Hepatocyte (in vitro differentiated cells): ENCODE results near the gene FRAS1. TPM values are rescaled to one million over a fixed set of nuclear protein-coding genes. Genes with fewer than 3 reads are reported as not detected.

Experiments used
- DNase-seq: peaks from one replicate; pipeline ENCODE4 v3.0.0-alpha.2; 2016; ENCODE audit warnings: low spot score
- H2AFZ ChIP-seq: fragments of 200-600 bp; sonication (generic); 2 replicates; pipeline ENCODE4 v1.6.0; 2016; ENCODE audit warnings: antibody characterized with exemption, mild to moderate bottlenecking
- H3K27ac ChIP-seq: fragments of 200-600 bp; sonication (generic); 2 replicates; pipeline ENCODE4 v1.5.1; 2016; ENCODE audit warnings: mild to moderate bottlenecking
- H3K27me3 ChIP-seq: fragments of 200-600 bp; sonication (generic); 2 replicates; pipeline ENCODE4 v1.6.1; 2016
- H3K36me3 ChIP-seq: fragments of 200-600 bp; sonication (generic); replicated peaks from 2 replicates; pipeline ENCODE4 v1.5.1; 2016; ENCODE audit warnings: low read depth; ENCODE audit not compliant: insufficient read depth
- H3K4me1 ChIP-seq: fragments of 200-600 bp; sonication (generic); 2 replicates; pipeline ENCODE4 v1.5.1; 2016; ENCODE audit warnings: mild to moderate bottlenecking, moderate library complexity; ENCODE audit not compliant: insufficient read depth
- H3K4me2 ChIP-seq: fragments of 200-600 bp; sonication (generic); 2 replicates; pipeline ENCODE4 v1.6.0; 2016
- H3K4me3 ChIP-seq: fragments of 200-600 bp; sonication (generic); 2 replicates; pipeline ENCODE4 v1.5.1; 2016; ENCODE audit warnings: mild to moderate bottlenecking
- H3K79me2 ChIP-seq: fragments of 200-600 bp; sonication (generic); 2 replicates; pipeline ENCODE4 v1.6.0; 2017; ENCODE audit warnings: mild to moderate bottlenecking
- H3K9me2 ChIP-seq: fragments of 200-600 bp; sonication (generic); replicated peaks from 2 replicates; pipeline ENCODE4 v1.6.0; 2017; ENCODE audit warnings: mild to moderate bottlenecking; ENCODE audit not compliant: insufficient read depth
- H3K9me3 ChIP-seq: fragments of 200-600 bp; sonication (generic); 2 replicates; pipeline ENCODE4 v1.5.1; 2016; ENCODE audit warnings: low read depth, mild to moderate bottlenecking
- H4K20me1 ChIP-seq: fragments of 200-600 bp; sonication (generic); 2 replicates; pipeline ENCODE4 v1.6.0; 2016; ENCODE audit warnings: mild to moderate bottlenecking; ENCODE audit not compliant: insufficient read depth, poor library complexity, severe bottlenecking
- CTCF ChIP-seq: fragments of 200-600 bp; sonication (generic); IDR thresholded peaks from 2 replicates; pipeline ENCODE4 v1.5.1; 2016; ENCODE audit warnings: antibody characterized with exemption, mild to moderate bottlenecking; ENCODE audit not compliant: poor library complexity
- EZH2 ChIP-seq: fragments of 200-600 bp; sonication (generic); IDR thresholded peaks from 2 replicates; pipeline ENCODE4 v1.6.1; 2016; ENCODE audit warnings: antibody characterized with exemption, mild to moderate bottlenecking, borderline replicate concordance
- EZH2phosphoT487 ChIP-seq: fragments of 200-600 bp; sonication (generic); IDR thresholded peaks from one replicate; pipeline ENCODE4 v1.6.1; 2018; ENCODE audit warnings: antibody characterized with exemption, mild to moderate bottlenecking, low read depth, moderate library complexity; ENCODE audit not compliant: unreplicated experiment, severe bottlenecking
- WGBS: methylation state at CpG from one replicate; pipeline ENCODE4 v1.1.6; 2016; ENCODE audit warnings: low lambda C conversion rate; ENCODE audit errors: missing lambda C conversion rate; 5-methylcytosine and 5-hydroxymethylcytosine counted together
- polyA plus RNA-seq: library from polyadenylated mRNA; unstranded; fragments of >200 nt; fragmentation: Nextera tagmentation; extraction: Ambion mirVana; gene quantifications from 2 replicates; pipeline ENCODE4 v1.2.1, GENCODE V29; 2016
- total RNA-seq: library from RNA; depleted of rRNA; stranded (reverse); fragments of >200 nt; gene quantifications from 2 replicates; pipeline ENCODE4 v1.2.3, GENCODE V29; 2014

FRAS1 gene
- total and polyA plus RNA-seq, 2 experiments from 2014 or later: 9.3 to 38.5 TPM

GRCh38 chr4:78441756-78442155 is 384.6 kb downstream of the FRAS1 start:
- WGBS: 88% methylated on average over 2 of the region's 2 CpGs
- DNase-seq: no peak
- H3K27ac ChIP-seq: no peak overlapping the region

GRCh38 chr4:78446619-78447018 is 389.5 kb downstream of the FRAS1 start:
- Histone ChIP-seq H4K20me1 (no peaks in the 10 kb centered on the region), H3K4me3 (no peak overlapping the region), H3K4me1 (no peaks in the 10 kb centered on the region), H3K36me3 (no peaks in the 10 kb centered on the region), H3K27me3 (no peaks in the 10 kb centered on the region), H2AFZ (no peak overlapping the region), H3K4me2 (no peak overlapping the region), H3K9me3 (no peaks in the 10 kb centered on the region), H3K27ac (no peak overlapping the region), H3K79me2 (no peaks in the 10 kb centered on the region), H3K9me2 (no peaks in the 10 kb centered on the region)
- DNase-seq: no peak
- no peak for TF ChIP-seq EZH2phosphoT487
- TF ChIP-seq EZH2: no peak
- no peak for TF ChIP-seq CTCF
- WGBS: 90% methylated on average over 5 of the region's 5 CpGs

More at GRCh38 chr4:78441756-78442155, 384.6 kb downstream of the FRAS1 start:
- no peak for TF ChIP-seq EZH2
- TF ChIP-seq EZH2phosphoT487: no peak
- no peak for TF ChIP-seq CTCF
- H3K4me2 ChIP-seq: no peak overlapping the region
- no peaks in the 10 kb centered on the region for H3K4me1 ChIP-seq
- no peaks in the 10 kb centered on the region for H3K27me3 ChIP-seq
- no peak overlapping the region for H3K4me3 ChIP-seq
- no peaks in the 10 kb centered on the region for H3K9me2 ChIP-seq
- H3K9me3 ChIP-seq: no peaks in the 10 kb centered on the region
- H2AFZ ChIP-seq: no peak overlapping the region
- no peaks in the 10 kb centered on the region for H3K79me2 ChIP-seq
- H3K36me3 ChIP-seq: no peaks in the 10 kb centered on the region
- no peaks in the 10 kb centered on the region for H4K20me1 ChIP-seq

- no peak for DNase-seq
- H3K4me1 ChIP-seq: no peaks in the 10 kb centered on the region
- H3K4me2 ChIP-seq: no peak overlapping the region
- H3K9me3 ChIP-seq: no peaks in the 10 kb centered on the region
- TF ChIP-seq EZH2 (no peak), CTCF (no peak), EZH2phosphoT487 (no peak)
- H3K9me2 ChIP-seq: no peaks in the 10 kb centered on the region
- no peaks in the 10 kb centered on the region for H3K36me3 ChIP-seq
- H3K27me3 ChIP-seq: no peaks in the 10 kb centered on the region
- no peak overlapping the region for H3K4me3 ChIP-seq
- no peaks in the 10 kb centered on the region for H3K79me2 ChIP-seq
- H3K27ac ChIP-seq: no peak overlapping the region
- 63% methylated on average over 3 of the region's 3 CpGs for WGBS
- H4K20me1 ChIP-seq: no peaks in the 10 kb centered on the region
- no peak overlapping the region for H2AFZ ChIP-seq
Observed at GRCh38 chr4:78451407-78451806, 394.3 kb downstream of the FRAS1 start.

GRCh38 chr4:78454016-78454415 is 396.9 kb downstream of the FRAS1 start:
- no peaks in the 10 kb centered on the region for H3K9me2 ChIP-seq
- no peaks in the 10 kb centered on the region for H3K36me3 ChIP-seq
- H3K9me3 ChIP-seq: no peaks in the 10 kb centered on the region
- H3K4me2 ChIP-seq: no peak overlapping the region
- H3K27me3 ChIP-seq: no peaks in the 10 kb centered on the region
- no peaks in the 10 kb centered on the region for H3K79me2 ChIP-seq
- no peaks in the 10 kb centered on the region for H3K4me1 ChIP-seq
- no peak for TF ChIP-seq EZH2phosphoT487
- TF ChIP-seq EZH2: no peak
- TF ChIP-seq CTCF: no peak
- H3K27ac ChIP-seq: no peak overlapping the region
- WGBS: 72% methylated on average over 3 of the region's 3 CpGs
- no peaks in the 10 kb centered on the region for H4K20me1 ChIP-seq
- DNase-seq: no peak
- no peak overlapping the region for H2AFZ ChIP-seq
- H3K4me3 ChIP-seq: no peak overlapping the region
